HG03469 (cell line): ENCODE data around the gene FAM151B.
"Not testable (repeated sequence)": the region's sequence is repeated elsewhere in the genome, so short reads cannot be mapped to it uniquely, and the experiment has no call there.

ENCODE experiments used
- ATAC-seq: cut with Tn5 transposase; IDR thresholded peaks from one replicate; pipeline ENCODE4 v1.9.1; 2021; ENCODE audit warnings: mild to moderate bottlenecking, moderate library complexity, moderate number of reproducible peaks; ENCODE audit not compliant: unreplicated experiment

FAM151B gene

GRCh38 chr5:80503641-80504040, 15.7 kb downstream of the FAM151B start:
- ATAC-seq = no peak

DNA sequence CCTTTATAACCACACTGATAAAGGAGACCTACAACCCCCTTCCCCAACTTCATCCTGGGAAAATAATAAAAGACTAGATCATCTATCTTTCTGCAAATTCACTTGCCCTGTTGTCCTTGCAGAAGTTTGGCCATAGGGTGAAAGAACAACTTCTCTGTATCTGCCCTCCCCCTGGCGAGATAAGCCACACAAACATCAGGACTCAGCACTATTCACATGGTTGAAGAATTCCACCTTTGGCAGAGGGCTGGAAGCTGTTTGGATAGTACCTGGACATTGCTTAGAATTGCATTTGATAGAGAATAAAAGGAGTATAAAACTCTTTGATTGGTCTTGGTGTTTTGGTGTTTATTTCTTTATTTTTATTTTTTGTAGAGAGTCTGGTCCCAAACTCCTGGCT, 16.9 kb downstream of the FAM151B start:
- no peak for ATAC-seq

GRCh38 chr5:80507663-80508062, 19.8 kb downstream of the FAM151B start:
- no peak for ATAC-seq

GRCh38 chr5:80508844-80509243, 20.9 kb downstream of the FAM151B start:
- no peak for ATAC-seq

- ATAC-seq = no peak
Observed at GRCh38 chr5:80509362-80509761, 21.5 kb downstream of the FAM151B start.

DNA sequence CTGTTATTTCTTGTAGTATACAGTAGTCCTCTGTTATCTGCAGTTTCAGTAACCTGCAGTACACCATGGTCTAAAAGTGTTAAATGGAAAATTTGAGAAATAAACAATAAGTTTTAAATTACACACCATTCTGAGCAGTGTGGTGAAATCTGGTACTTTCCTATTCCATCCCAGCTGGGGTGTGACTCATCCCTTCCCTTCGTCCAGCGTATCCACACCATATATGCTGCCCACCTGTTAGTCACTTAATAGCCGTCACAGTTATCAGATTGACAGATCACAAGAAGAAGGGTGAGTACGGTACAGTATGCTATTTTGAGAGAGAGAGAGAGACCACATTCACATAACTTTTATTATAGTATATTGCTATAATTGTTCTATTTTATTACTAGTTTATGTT, 28.9 kb downstream of the FAM151B start:
- ATAC-seq = no peak

- no peak for ATAC-seq
Observed at GRCh38 chr5:80540691-80541090, 52.8 kb downstream of the FAM151B start.

GRCh38 chr5:80541392-80541791, 53.5 kb downstream of the FAM151B start:
- ATAC-seq = no peak

DNA sequence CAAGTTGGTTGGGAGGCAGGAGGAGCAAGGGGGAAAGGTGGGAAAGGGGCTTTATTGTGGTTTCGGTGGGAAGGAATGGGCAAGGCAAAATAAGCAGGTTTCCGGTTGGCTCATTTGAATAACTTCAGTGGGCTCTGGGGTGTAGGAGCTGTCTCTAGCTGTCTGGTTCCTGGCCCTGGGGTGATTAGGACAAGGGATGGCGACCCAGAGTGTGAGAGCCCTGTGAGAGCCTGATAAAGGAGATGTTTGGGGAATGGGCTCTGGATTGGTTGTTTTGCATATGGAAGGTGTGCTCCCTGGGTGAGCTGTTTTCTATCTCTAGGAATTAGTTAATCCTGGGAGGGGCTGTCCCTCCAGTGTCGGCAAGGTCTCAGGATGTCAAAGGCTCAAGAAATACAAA, 66.7 kb downstream of the FAM151B start:
- no peak for ATAC-seq

DNA sequence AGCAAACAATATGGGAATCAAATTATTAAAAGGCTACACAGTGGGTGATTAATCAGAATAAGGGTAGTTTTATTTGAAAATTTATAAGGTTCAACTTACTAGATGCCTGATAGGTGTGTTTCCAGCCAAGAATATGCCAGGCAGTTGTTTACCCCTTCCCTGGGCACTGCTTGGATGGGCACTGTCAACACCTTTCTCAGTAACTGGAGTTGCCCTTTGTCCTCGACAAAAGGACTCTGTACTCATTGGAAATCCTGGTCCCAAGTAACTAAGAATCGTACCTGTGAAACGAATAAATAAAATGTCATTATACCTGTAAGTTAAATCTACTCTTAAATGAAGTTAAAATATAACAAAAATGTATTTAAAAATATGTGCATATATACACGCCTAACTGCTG, 67.2 kb downstream of the FAM151B start:
- ATAC-seq = no peak

- ATAC-seq = no peak
Observed at GRCh38 chr5:80559244-80559643, 71.3 kb downstream of the FAM151B start.

- no peak for ATAC-seq
Observed at GRCh38 chr5:80565330-80565729, 77.4 kb downstream of the FAM151B start.

- ATAC-seq = no peak
Observed at GRCh38 chr5:80566711-80567259, 78.9 kb downstream of the FAM151B start.

- no peak for ATAC-seq
Observed at GRCh38 chr5:80568251-80568650, 80.4 kb downstream of the FAM151B start.

- ATAC-seq = no peak
Observed at GRCh38 chr5:80569086-80569960, 81.4 kb downstream of the FAM151B start.

DNA sequence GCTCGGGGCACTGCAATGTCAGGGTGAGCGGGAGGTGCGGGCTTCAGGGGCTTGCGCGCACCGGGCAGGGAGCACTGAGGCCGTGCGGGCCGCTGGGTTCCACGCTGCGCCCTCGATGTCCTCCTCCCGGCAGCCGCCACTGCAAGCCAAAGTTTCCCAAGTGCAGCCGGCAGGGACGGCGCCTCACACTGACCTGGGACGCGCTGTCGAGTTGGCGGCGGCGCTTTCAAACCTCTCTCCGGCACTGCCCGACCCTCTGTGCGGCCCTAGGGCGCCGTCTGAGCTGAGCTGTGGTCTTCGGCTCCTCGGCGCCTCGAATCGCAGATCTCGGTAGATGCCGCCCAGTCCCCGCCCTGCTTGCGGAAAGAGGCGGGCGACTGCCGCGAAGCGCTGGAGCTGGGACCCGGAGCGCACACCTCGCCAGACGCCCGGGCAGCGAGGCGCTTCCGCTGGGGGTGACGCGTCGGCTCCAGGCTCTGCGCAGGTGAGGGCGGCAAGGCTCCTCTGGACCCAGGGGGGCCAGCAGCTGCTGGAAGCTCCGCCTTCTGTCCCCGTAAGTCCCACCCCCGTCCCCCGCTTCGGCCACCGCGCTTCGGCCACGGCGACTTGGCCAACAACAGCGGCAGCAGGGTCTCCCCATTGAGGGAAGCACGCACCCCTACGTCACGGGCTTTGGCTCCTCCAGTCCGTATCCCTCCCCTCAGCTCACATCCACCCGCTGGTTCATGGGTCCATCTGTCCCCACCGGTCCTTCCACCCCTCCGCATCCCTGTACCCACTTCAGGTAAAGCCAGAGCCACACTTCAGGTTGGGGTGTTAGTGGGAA, 82.3 kb downstream of the FAM151B start, which contains the start of gene ANKRD34B:
ANKRD34B (minus strand) TSS at position 320 of the 826 bp plus-strand sequence. CDS start 10,261 bp downstream, outside the sequence.
- ATAC-seq = no peak

- no peak for ATAC-seq
Observed at GRCh38 chr5:80573062-80573461, 85.2 kb downstream of the FAM151B start.

DNA sequence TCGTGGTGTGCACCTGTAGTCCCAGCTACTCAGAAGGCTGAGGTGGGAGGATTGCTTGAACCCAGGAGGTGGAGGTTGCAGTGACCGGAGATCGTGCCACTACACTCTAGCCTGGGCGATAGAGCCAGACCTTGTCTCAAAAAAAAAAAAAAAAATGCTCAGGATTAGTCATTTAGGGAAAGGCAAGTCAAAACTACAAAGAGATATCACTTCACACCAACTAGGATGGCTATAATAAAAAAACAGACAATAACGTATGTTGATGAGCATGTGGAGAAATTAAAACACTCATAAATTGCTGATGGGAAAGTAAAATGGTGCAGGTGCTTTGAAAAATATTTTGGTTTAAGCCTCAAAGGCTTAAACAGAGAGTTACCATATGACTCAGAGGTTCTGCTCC, 88.5 kb downstream of the FAM151B start:
- ATAC-seq = no peak

GRCh38 chr5:80577707-80578106, 89.8 kb downstream of the FAM151B start:
- ATAC-seq = no peak

- ATAC-seq = no peak
Observed at GRCh38 chr5:80579050-80579449, 91.2 kb downstream of the FAM151B start.

DNA sequence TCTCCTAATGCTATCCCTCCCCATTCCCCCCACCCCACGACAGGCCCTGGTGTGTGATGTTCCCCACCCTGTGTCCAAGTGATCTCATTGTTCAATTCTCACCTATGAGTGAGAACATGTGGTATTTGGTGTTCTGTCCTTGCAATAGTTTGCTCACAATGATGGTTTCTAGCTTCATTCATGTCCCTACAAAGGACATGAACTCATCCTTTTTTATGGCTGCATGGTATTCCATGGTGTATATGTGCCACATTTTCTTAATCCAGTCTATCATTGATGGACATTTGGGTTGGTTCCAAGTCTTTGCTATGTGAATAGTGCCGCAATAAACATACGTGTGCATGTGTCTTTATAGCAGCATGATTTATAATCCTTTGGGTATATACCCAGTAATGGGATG, 92.4 kb downstream of the FAM151B start:
- not testable (repeated sequence) for ATAC-seq
